Femur (tissue), 1 donor: ENCODE data around the gene MECP2.

Experiments used
- DNase-seq: peaks from one replicate; pipeline ENCODE4 v3.0.0-alpha.2; 2017

The MECP2 gene

GRCh38 chrX:154030715-154031305, 66.7 kb downstream of the MECP2 start:
- no peak for DNase-seq

DNA sequence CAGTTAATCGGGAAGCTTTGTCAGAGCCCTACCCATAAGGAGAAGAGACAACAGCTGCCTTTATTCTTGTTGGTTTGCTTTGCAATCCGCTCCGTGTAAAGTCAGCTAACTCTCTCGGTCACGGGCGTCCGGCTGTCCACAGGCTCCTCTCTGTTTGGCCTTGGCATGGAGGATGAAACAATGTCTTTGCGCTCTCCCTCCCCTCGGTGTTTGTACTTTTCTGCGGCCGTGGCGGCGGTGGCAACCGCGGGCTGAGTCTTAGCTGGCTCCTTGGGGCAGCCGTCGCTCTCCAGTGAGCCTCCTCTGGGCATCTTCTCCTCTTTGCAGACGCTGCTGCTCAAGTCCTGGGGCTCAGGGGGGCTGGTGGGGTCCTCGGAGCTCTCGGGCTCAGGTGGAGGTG, 67.3 kb downstream of the MECP2 start:
- DNase-seq, result no peak

DNA sequence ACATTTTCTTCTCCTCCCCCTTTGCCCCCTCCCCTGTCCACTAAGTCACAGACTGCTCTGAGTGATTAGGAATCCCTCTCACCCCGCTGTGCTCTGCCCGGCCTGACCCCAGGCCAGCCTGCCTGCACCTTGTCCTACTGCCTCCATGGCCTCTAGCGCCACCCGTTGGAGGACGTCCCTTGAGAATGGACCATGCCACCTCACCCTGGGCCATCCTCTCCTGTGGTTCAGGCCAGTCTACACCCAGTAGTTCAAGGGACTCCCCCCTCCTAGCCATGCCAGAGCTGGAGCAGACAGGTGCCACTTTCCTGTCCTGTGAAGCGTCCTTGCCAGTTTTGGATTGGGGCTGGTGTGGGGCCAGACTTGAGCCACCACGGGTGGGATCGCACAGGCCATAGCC, 68.1 kb downstream of the MECP2 start:
- no peak for DNase-seq

- no peak for DNase-seq
Observed at GRCh38 chrX:154028502-154029184, 68.9 kb downstream of the MECP2 start.

DNA sequence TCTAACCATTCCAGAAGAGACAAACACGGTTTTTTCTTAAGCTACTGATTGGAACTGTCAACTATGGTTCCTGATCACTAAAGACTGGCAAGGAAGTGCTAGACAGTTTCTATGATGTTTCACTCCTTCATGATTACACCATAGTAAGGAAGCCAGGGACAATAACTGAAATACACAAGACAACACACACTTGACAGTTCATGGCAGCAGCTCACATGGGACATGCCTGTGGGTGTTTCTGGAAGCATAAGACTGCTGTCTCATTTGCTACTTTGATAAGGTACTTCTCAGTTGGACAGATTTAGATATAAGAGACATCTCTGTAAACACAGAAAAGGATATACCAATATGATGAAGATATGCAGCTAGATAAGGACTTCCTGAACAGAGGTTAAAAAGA, 69.5 kb downstream of the MECP2 start:
- no peak for DNase-seq

DNA sequence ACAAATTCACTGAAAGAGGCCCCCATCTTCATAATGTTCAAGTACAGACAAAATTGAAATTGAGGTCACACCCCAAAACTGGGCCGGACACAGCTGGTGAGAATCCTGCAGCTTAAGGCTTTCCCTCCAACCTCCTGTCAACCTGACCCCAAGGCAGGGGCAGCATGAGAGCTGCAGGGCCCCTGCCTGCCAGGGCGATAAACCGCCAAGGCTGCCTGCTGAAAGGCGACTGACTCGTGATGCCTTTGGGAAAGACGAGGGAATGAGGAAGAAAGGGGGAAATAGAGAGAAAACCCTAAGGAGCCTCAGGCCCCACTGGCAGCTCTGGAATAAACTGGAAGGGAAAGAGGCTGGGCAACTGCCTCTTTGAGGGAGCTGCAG, 70.5 kb downstream of the MECP2 start:
- DNase-seq, result no peak

DNA sequence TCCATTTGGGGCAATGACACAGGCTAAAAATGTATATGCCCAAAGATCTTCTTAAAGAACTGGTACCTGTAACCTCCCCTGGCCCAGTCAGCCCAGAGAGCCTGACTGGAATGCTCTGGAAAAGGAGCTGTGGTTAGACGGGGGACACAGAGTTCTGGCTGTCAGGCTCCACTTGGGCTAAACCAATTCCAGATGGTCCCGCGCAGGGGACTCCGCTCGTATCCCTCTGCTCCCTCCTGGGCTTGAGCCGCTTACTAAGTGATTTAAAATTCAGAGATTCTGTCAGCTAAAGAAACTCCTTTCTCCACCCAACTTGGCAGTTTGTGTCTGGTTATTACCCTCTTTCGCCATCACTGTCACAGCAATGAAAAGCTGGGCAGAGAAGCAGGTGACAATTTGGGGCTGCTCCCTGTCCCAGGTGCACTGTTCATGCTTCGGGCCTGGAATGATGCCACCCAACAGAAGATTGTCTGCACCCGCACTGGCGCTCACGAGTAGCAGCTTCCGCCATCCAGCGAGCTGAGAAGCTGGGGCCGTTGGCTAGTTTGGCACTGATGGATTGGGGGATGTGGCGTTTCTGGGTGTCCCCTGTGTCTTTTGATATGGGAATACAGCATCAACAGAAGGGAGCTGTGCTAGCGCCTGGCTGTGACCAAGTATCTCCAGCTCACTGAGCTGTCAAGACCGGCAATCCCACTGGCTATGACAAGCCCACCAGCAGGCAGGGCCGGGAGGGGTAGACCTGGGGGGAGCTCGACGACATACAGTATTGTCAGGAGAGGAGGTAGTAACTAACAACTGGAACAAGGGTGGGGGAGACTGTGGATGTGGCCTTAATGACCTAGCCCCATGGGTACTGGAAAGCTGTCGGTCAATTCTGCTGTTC, 71.1 kb downstream of the MECP2 start:
- DNase-seq, result no peak

- no peak for DNase-seq
Observed at GRCh38 chrX:154025230-154025629, 72.3 kb downstream of the MECP2 start.

- DNase-seq, result no peak
Observed at GRCh38 chrX:154024271-154024670, 73.2 kb downstream of the MECP2 start.

DNA sequence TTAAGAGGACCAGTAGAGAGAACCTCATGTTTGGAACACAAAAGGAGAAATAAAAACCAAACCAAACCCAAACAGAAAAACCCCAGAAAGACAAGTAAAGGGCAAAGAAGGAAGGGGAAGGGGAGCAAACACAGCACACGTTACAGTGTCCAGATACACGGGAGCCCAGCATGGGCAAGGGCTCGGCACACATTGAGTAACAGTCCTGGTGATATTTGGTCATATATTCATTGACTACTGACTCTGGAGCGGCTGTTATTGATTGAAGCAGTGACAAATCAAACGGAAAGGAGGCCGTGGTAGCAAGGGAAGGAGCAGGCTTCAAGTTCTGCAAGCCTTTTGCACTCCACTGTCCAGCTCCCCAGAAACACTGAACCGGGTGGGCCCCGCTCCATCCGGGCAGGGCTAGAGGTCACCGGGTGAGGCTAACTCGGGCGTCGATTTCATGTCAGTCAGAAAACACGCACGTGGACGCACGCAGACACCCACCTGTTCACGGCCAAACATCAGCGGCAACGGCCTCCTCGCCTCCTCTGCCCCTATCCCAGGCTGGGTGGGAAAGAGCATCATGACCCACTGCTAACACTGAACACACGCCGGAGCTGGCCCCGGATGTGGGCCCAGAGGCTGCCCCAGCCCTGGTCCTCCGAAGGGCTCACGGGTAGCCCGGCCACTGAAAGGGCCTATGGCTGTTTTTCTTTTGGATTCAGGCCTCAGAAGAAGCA, 74.1 kb downstream of the MECP2 start:
- DNase-seq, result no peak

- no peak for DNase-seq
Observed at GRCh38 chrX:154022108-154022507, 75.4 kb downstream of the MECP2 start.

GRCh38 chrX:154021131-154021611, 76.3 kb downstream of the MECP2 start:
- DNase-seq, result no peak

DNA sequence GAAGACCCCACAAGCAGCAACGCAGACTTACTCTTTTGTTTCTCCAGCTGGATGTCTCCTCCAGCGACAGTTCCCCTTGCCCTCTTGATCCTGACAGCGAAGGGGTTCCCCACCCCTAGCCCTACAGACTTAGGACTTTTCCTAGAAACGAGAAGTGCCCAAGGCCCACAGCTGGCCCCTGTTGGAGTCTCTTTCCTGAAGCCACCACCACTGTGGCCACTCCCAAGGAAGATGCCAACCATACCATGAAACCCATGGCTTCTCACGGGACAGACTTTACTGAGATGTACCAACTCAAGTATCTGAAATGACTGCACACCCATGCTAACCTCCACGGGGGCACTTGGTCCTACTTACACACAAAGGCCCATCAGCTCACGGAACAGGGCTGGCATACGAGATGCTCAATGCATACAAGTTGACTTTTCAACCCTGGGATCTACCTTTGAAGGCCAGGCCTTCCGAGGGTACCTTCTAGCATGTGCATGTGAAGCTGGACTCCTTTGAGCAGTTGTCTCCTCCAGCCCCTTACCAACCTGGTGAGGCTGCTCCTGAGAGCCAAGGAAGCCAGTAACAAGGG, 76.9 kb downstream of the MECP2 start:
- DNase-seq, result no peak

DNA sequence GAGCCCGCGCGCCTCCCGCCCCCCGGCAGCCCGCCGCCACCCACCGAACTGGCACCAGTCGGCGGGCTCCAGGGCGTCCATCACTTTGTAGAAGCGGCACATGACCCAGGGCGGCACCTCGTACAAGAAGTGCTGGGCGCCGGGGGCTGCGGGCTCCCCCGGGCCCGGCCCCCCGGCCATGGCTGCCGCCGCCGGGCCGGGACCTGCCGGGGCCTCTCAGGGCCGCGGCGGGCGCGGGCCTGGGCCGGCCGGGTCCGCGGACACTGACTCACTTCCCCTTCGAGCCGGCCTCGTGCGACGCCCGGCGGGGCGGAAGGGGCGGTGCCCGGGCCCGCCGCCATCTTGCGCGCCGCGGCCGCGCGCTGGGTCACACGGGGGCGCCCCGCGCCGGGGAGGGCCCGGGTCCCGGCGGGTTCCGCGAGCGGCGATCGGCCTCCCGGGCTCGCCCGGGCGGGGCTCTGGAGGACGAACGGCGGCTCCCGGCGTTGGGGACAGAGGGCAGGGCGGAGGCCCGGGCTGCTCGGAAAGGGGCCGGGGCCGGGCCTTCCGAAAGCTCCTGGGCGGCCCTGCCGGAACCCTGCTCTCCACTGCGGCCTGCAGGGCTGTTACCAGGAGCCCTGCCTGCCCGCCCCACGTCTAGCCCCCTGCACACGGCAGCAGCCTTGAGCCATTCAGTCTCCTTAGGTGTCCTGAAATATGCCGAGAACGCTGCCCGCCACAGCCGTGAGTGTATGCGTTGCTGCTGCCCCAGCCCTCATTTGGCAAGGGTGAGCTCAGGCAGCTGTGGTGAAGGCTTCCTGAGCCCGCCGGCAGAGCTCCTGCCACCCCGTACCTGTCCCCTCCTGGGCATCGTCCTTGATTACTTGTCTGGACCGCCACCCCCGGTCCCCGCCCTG, 77.6 kb downstream of the MECP2 start, which contains the start of gene IRAK1:
Gene IRAK1 (minus strand): TSS at position 270 of the 896 bp plus-strand sequence. CDS start 90 bp downstream, at position 180.
- DNase-seq, result peak; percentile 65

DNA sequence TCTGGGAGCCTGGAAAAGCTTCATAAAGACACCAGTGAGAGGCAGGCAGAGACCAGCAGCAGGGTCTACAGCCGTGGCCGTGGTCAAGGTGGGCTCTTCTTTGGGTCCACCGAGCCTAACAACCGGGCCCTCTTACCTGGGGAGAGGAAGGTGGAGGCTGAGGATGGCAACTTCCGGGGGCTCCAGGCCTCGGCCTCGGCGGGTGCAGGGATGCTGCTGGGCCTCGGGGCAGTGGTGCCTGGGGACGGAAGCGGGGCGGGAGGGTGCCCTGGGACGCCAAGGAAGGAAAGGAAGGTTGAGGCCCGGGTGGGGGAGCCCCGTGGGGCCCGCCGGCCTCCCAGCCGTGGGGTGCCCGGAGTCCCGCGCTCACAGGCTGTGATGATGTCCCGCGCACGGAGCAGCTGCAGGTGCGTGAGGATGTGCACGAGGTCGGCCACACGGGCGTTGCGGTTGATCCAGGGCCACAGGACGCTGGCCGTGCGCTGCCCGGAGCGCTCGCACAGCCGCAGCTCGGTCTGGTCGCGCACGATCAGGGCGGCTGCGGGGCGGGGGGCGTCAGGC, 78.4 kb downstream of the MECP2 start:
- DNase-seq, result no peak

- DNase-seq, result no peak
Observed at GRCh38 chrX:154018518-154019060, 78.9 kb downstream of the MECP2 start.

- no peak for DNase-seq
Observed at GRCh38 chrX:154017766-154018517, 79.6 kb downstream of the MECP2 start.

GRCh38 chrX:154016366-154017076, 81.0 kb downstream of the MECP2 start:
- DNase-seq, result no peak

GRCh38 chrX:154015581-154016264, 81.8 kb downstream of the MECP2 start:
- no peak for DNase-seq
